ENCODE data around the gene CBX5. TPM values are rescaled to one million over a fixed set of nuclear protein-coding genes. Genes with fewer than 3 reads are reported as not detected.

The CBX5 gene
- total and polyA plus RNA-seq, 9 of the 15 experiments (the other 6 are each of a cell fraction or from before 2014, with no cell fraction given), result 32.6 to 102 (median 59.2) TPM

DNA sequence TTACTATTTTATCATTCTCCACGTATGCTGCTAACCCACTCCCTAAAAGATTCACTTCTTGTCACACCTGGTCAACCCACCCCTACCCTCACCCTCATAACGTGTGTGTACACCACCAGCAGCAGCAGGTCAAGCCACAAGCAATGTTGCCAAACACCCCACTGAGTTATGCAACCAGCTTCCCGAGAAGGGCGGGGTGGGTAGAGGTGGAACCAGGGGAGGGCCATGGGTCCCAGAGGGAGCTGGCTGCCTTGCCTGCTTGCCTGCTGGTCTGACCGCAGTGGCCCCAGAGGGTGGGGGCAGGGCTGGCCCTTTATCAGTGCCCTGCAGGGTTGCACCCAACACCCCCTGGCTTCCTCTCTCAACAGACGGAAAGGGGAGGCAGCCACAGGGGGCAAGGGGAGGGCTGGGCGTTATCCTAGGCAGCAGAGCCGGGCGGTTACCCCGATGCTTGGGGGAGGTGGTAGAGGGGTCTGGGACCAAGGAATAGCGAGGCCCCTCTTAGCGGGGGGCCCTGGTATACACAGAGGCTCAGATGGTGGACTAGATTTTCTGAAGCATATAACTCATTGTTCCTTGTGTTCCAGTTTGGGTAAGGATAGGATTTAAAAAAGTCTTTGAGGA is 24.4 kb upstream of the CBX5 start (continued):
- TF ChIP-seq, protein P1, sequence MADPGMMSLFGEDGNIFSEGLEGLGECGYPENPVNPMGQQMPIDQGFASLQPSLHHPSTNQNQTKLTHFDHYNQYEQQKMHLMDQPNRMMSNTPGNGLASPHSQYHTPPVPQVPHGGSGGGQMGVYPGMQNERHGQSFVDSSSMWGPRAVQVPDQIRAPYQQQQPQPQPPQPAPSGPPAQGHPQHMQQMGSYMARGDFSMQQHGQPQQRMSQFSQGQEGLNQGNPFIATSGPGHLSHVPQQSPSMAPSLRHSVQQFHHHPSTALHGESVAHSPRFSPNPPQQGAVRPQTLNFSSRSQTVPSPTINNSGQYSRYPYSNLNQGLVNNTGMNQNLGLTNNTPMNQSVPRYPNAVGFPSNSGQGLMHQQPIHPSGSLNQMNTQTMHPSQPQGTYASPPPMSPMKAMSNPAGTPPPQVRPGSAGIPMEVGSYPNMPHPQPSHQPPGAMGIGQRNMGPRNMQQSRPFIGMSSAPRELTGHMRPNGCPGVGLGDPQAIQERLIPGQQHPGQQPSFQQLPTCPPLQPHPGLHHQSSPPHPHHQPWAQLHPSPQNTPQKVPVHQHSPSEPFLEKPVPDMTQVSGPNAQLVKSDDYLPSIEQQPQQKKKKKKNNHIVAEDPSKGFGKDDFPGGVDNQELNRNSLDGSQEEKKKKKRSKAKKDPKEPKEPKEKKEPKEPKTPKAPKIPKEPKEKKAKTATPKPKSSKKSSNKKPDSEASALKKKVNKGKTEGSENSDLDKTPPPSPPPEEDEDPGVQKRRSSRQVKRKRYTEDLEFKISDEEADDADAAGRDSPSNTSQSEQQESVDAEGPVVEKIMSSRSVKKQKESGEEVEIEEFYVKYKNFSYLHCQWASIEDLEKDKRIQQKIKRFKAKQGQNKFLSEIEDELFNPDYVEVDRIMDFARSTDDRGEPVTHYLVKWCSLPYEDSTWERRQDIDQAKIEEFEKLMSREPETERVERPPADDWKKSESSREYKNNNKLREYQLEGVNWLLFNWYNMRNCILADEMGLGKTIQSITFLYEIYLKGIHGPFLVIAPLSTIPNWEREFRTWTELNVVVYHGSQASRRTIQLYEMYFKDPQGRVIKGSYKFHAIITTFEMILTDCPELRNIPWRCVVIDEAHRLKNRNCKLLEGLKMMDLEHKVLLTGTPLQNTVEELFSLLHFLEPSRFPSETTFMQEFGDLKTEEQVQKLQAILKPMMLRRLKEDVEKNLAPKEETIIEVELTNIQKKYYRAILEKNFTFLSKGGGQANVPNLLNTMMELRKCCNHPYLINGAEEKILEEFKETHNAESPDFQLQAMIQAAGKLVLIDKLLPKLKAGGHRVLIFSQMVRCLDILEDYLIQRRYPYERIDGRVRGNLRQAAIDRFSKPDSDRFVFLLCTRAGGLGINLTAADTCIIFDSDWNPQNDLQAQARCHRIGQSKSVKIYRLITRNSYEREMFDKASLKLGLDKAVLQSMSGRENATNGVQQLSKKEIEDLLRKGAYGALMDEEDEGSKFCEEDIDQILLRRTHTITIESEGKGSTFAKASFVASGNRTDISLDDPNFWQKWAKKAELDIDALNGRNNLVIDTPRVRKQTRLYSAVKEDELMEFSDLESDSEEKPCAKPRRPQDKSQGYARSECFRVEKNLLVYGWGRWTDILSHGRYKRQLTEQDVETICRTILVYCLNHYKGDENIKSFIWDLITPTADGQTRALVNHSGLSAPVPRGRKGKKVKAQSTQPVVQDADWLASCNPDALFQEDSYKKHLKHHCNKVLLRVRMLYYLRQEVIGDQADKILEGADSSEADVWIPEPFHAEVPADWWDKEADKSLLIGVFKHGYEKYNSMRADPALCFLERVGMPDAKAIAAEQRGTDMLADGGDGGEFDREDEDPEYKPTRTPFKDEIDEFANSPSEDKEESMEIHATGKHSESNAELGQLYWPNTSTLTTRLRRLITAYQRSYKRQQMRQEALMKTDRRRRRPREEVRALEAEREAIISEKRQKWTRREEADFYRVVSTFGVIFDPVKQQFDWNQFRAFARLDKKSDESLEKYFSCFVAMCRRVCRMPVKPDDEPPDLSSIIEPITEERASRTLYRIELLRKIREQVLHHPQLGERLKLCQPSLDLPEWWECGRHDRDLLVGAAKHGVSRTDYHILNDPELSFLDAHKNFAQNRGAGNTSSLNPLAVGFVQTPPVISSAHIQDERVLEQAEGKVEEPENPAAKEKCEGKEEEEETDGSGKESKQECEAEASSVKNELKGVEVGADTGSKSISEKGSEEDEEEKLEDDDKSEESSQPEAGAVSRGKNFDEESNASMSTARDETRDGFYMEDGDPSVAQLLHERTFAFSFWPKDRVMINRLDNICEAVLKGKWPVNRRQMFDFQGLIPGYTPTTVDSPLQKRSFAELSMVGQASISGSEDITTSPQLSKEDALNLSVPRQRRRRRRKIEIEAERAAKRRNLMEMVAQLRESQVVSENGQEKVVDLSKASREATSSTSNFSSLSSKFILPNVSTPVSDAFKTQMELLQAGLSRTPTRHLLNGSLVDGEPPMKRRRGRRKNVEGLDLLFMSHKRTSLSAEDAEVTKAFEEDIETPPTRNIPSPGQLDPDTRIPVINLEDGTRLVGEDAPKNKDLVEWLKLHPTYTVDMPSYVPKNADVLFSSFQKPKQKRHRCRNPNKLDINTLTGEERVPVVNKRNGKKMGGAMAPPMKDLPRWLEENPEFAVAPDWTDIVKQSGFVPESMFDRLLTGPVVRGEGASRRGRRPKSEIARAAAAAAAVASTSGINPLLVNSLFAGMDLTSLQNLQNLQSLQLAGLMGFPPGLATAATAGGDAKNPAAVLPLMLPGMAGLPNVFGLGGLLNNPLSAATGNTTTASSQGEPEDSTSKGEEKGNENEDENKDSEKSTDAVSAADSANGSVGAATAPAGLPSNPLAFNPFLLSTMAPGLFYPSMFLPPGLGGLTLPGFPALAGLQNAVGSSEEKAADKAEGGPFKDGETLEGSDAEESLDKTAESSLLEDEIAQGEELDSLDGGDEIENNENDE (IDR thresholded peaks at IDR 0.05; ENCODE audit: low read depth, low read length), result no peak
- no peak for TF ChIP-seq BMI1 (IDR thresholded peaks at IDR 0.05; ENCODE audit: low read length)
- TF ChIP-seq SP2 (IDR thresholded peaks at IDR 0.05; ENCODE audit: extremely low read depth, low read depth, low read length, poor library complexity, severe bottlenecking), result peak; percentile 26
- peak; percentile 100 for TF ChIP-seq CCNT2 (IDR thresholded peaks at IDR 0.05; ENCODE audit: borderline replicate concordance, extremely low read depth, insufficient read length, low read depth, low read length)
- no peak for TF ChIP-seq TAF7 (tag; IDR thresholded peaks at IDR 0.05)
- no peak for TF ChIP-seq CREBBP (IDR thresholded peaks at IDR 0.05; ENCODE audit: low read depth, low read length)
- TF ChIP-seq ARHGAP35 (IDR thresholded peaks at IDR 0.05; ENCODE audit: partially characterized antibody), result no peak
- TF ChIP-seq FOS (IDR thresholded peaks at IDR 0.05; ENCODE audit: extremely low read depth, insufficient read length), result no peak
- TF ChIP-seq ZNF57 (CRISPR knock-in tag; IDR thresholded peaks at IDR 0.05), result peak; percentile 85; the same call in 1 of the 2 replicates
- no peak for TF ChIP-seq CAMTA2 (CRISPR knock-in tag; conservative IDR thresholded peaks at IDR 0.05)
- TF ChIP-seq ELF2 (CRISPR knock-in tag; IDR thresholded peaks at IDR 0.05), result no peak
- TF ChIP-seq, protein P2, sequence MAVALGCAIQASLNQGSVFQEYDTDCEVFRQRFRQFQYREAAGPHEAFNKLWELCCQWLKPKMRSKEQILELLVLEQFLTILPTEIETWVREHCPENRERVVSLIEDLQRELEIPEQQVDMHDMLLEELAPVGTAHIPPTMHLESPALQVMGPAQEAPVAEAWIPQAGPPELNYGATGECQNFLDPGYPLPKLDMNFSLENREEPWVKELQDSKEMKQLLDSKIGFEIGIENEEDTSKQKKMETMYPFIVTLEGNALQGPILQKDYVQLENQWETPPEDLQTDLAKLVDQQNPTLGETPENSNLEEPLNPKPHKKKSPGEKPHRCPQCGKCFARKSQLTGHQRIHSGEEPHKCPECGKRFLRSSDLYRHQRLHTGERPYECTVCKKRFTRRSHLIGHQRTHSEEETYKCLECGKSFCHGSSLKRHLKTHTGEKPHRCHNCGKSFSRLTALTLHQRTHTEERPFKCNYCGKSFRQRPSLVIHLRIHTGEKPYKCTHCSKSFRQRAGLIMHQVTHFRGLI (CRISPR knock-in tag; IDR thresholded peaks at IDR 0.05), result no peak
- TF ChIP-seq, protein P3, sequence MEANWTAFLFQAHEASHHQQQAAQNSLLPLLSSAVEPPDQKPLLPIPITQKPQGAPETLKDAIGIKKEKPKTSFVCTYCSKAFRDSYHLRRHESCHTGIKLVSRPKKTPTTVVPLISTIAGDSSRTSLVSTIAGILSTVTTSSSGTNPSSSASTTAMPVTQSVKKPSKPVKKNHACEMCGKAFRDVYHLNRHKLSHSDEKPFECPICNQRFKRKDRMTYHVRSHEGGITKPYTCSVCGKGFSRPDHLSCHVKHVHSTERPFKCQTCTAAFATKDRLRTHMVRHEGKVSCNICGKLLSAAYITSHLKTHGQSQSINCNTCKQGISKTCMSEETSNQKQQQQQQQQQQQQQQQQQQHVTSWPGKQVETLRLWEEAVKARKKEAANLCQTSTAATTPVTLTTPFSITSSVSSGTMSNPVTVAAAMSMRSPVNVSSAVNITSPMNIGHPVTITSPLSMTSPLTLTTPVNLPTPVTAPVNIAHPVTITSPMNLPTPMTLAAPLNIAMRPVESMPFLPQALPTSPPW (CRISPR knock-in tag; IDR thresholded peaks at IDR 0.05), result peak; percentile 99
- peak; percentile 100 for TF ChIP-seq RNF2 (IDR thresholded peaks at IDR 0.05)
